GM04504 (cell line): ENCODE data around the gene RUFY3.
"Not testable (repeated sequence)": the region's sequence is repeated elsewhere in the genome, so short reads cannot be mapped to it uniquely, and the experiment has no call there.

Source experiments
- DNase-seq: peaks from one replicate; pipeline ENCODE4 v3.0.0-alpha.2; 2012; ENCODE audit warnings: low read depth

Gene RUFY3

GRCh38 chr4:70737409-70737808 is 15.6 kb downstream of the RUFY3 start:
- no peak for DNase-seq

- DNase-seq, result no peak
These were observed 18.0 kb downstream of the RUFY3 start for GRCh38 chr4:70739496-70740337.

- no peak for DNase-seq
These were observed 20.3 kb downstream of the RUFY3 start for GRCh38 chr4:70741867-70742658.

- DNase-seq, result no peak
These were observed 22.0 kb downstream of the RUFY3 start for GRCh38 chr4:70743731-70744130.

- no peak for DNase-seq
These were observed 24.5 kb downstream of the RUFY3 start for GRCh38 chr4:70746179-70746839.

- DNase-seq, result no peak
These were observed 26.1 kb downstream of the RUFY3 start for GRCh38 chr4:70747874-70748273.

GRCh38 chr4:70749313-70749712 is 27.5 kb downstream of the RUFY3 start:
- no peak for DNase-seq

GRCh38 chr4:70752236-70752635 is 30.5 kb downstream of the RUFY3 start:
- DNase-seq, result no peak

GRCh38 chr4:70753630-70754029 is 31.9 kb downstream of the RUFY3 start:
- DNase-seq, result no peak

- DNase-seq, result no peak
These were observed 32.7 kb downstream of the RUFY3 start for GRCh38 chr4:70754470-70754869.

- no peak for DNase-seq
These were observed 33.4 kb downstream of the RUFY3 start for GRCh38 chr4:70754990-70755688.

GRCh38 chr4:70759126-70759525 is 37.4 kb downstream of the RUFY3 start:
- DNase-seq, result no peak

GRCh38 chr4:70759627-70760026 is 37.9 kb downstream of the RUFY3 start:
- DNase-seq, result no peak

GRCh38 chr4:70760662-70761061 is 38.9 kb downstream of the RUFY3 start:
- DNase-seq, result no peak

GRCh38 chr4:70761276-70761816 is 39.6 kb downstream of the RUFY3 start:
- DNase-seq, result no peak

GRCh38 chr4:70765368-70765767 is 43.6 kb downstream of the RUFY3 start:
- no peak for DNase-seq

GRCh38 chr4:70768301-70768948 is 46.7 kb downstream of the RUFY3 start:
- no peak for DNase-seq

GRCh38 chr4:70769396-70769795 is 47.6 kb downstream of the RUFY3 start:
- not testable (repeated sequence) for DNase-seq

GRCh38 chr4:70772929-70773555 is 51.3 kb downstream of the RUFY3 start:
- DNase-seq, result no peak

- DNase-seq, result no peak
These were observed 57.2 kb downstream of the RUFY3 start for GRCh38 chr4:70778888-70779422.

- DNase-seq, result no peak
These were observed 61.3 kb downstream of the RUFY3 start for GRCh38 chr4:70783096-70783495.
